Measurements from ENCODE around the gene LHX1.

Gene LHX1

DNA sequence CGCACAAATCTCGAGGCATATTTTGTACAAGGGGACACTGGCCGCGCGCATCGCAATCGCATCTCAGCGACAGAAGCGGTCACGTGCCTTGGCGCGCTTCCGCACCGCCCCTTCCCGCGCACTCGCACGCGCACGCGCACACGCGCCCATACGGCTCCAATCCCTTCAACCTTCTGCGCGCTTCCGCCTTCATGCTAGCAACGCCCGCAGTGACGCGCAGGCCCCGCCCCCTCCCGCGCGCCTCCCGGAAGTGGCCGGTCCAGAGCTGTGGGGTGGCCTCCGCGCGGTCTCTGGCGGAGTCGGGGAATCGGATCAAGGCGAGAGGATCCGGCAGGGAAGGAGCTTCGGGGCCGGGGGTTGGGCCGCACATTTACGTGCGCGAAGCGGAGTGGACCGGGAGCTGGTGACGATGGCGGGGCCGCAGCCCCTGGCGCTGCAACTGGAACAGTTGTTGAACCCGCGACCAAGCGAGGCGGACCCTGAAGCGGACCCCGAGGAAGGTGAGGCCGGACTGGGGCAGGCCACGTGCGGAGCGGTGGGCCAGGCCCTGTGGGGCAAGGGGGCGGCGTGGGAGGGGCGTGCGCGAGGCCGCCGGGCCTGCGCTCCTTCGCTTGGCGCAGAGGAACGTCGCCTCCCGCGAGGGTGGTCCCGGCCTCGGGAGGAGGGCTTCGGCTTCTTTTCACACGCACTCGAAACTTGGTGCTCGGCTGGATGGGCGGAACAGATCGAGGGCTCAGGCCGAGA, 11.6 kb downstream of the LHX1 start, which contains the start of gene AATF (continued):
- TF ChIP-seq ZNF394 (tag by site-specific recombination; IDR thresholded peaks at IDR 0.05; ENCODE audit: borderline replicate concordance) (no peak; the same call in 1 of the 2 replicates), ZNF510 (tag by site-specific recombination; IDR thresholded peaks at IDR 0.05; ENCODE audit: insufficient replicate concordance) (no peak), ZNF335 (tag by site-specific recombination; conservative IDR thresholded peaks at IDR 0.05) (peak; percentile 94), ZBTB7A (tag by site-specific recombination; IDR thresholded peaks at IDR 0.05; ENCODE audit: low read depth) (peak; percentile 49), ZNF138 (tag by site-specific recombination; IDR thresholded peaks at IDR 0.05; ENCODE audit: borderline replicate concordance) (no peak), ZNF555 (tag by site-specific recombination; conservative IDR thresholded peaks at IDR 0.05) (no peak), ZBTB17 (tag by site-specific recombination; IDR thresholded peaks at IDR 0.05) (peak; percentile 72), ZNF23 (tag by site-specific recombination; IDR thresholded peaks at IDR 0.05; ENCODE audit: borderline replicate concordance) (no peak), ZNF324 (tag by site-specific recombination; IDR thresholded peaks at IDR 0.05) (no peak; the same call in none of the 2 replicates), ZNF19 (tag by site-specific recombination; IDR thresholded peaks at IDR 0.05; ENCODE audit: low read depth) (no peak), GLI4 (tag by site-specific recombination; IDR thresholded peaks at IDR 0.05) (peak; percentile 80; the same call in 1 of the 2 replicates), KLF1 (tag by site-specific recombination; IDR thresholded peaks at IDR 0.05) (peak; percentile 59), ZNF10 (tag by site-specific recombination; IDR thresholded peaks at IDR 0.05) (no peak), ZNF792 (tag by site-specific recombination; IDR thresholded peaks at IDR 0.05) (no peak), ZNF768 (tag by site-specific recombination; IDR thresholded peaks at IDR 0.05) (no peak; the same call in 1 of the 2 replicates), ZNF404 (tag by site-specific recombination; IDR thresholded peaks at IDR 0.05) (no peak), ZNF521 (tag by site-specific recombination; IDR thresholded peaks at IDR 0.05) (no peak), ZNF558 (tag by site-specific recombination; IDR thresholded peaks at IDR 0.05) (no peak), ZNF354C (tag by site-specific recombination; IDR thresholded peaks at IDR 0.05; ENCODE audit: borderline replicate concordance, low read depth) (no peak), ZFP3 (tag by site-specific recombination; IDR thresholded peaks at IDR 0.05; ENCODE audit: low read depth) (no peak), ZNF426 (tag by site-specific recombination; IDR thresholded peaks at IDR 0.05) (no peak), ZNF37A (tag by site-specific recombination; IDR thresholded peaks at IDR 0.05) (no peak)
- TF ChIP-seq, protein P1, sequence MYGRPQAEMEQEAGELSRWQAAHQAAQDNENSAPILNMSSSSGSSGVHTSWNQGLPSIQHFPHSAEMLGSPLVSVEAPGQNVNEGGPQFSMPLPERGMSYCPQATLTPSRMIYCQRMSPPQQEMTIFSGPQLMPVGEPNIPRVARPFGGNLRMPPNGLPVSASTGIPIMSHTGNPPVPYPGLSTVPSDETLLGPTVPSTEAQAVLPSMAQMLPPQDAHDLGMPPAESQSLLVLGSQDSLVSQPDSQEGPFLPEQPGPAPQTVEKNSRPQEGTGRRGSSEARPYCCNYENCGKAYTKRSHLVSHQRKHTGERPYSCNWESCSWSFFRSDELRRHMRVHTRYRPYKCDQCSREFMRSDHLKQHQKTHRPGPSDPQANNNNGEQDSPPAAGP (tag by site-specific recombination; IDR thresholded peaks at IDR 0.05): peak; percentile 52
- TF ChIP-seq, protein P2, sequence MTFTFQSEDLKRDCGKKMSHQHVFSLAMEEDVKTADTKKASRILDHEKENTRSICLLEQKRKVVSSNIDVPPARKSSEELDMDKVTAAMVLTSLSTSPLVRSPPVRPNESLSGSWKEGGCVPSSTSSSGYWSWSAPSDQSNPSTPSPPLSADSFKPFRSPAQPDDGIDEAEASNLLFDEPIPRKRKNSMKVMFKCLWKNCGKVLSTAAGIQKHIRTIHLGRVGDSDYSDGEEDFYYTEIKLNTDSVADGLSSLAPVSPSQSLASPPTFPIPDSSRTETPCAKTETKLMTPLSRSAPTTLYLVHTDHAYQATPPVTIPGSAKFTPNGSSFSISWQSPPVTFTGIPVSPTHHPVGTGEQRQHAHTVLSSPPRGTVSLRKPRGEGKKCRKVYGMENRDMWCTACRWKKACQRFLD (tag by site-specific recombination; IDR thresholded peaks at IDR 0.05): no peak
- TF ChIP-seq, protein P3, sequence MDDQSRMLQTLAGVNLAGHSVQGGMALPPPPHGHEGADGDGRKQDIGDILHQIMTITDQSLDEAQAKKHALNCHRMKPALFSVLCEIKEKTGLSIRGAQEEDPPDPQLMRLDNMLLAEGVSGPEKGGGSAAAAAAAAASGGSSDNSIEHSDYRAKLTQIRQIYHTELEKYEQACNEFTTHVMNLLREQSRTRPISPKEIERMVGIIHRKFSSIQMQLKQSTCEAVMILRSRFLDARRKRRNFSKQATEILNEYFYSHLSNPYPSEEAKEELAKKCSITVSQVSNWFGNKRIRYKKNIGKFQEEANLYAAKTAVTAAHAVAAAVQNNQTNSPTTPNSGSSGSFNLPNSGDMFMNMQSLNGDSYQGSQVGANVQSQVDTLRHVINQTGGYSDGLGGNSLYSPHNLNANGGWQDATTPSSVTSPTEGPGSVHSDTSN (CRISPR knock-in tag; IDR thresholded peaks at IDR 0.05): 0 out of 2 replicates have a peak, but pooled peaks have one; percentile 61
- TF ChIP-seq, protein P4, sequence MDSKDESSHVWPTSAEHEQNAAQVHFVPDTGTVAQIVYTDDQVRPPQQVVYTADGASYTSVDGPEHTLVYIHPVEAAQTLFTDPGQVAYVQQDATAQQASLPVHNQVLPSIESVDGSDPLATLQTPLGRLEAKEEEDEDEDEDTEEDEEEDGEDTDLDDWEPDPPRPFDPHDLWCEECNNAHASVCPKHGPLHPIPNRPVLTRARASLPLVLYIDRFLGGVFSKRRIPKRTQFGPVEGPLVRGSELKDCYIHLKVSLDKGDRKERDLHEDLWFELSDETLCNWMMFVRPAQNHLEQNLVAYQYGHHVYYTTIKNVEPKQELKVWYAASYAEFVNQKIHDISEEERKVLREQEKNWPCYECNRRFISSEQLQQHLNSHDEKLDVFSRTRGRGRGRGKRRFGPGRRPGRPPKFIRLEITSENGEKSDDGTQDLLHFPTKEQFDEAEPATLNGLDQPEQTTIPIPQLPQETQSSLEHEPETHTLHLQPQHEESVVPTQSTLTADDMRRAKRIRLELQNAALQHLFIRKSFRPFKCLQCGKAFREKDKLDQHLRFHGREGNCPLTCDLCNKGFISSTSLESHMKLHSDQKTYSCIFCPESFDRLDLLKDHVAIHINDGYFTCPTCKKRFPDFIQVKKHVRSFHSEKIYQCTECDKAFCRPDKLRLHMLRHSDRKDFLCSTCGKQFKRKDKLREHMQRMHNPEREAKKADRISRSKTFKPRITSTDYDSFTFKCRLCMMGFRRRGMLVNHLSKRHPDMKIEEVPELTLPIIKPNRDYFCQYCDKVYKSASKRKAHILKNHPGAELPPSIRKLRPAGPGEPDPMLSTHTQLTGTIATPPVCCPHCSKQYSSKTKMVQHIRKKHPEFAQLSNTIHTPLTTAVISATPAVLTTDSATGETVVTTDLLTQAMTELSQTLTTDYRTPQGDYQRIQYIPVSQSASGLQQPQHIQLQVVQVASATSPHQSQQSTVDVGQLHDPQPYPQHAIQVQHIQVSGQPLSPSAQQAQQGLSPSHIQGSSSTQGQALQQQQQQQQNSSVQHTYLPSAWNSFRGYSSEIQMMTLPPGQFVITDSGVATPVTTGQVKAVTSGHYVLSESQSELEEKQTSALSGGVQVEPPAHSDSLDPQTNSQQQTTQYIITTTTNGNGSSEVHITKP (tag by site-specific recombination; IDR thresholded peaks at IDR 0.05): peak; percentile 66; the same call in 1 of the 2 replicates
- TF ChIP-seq, protein P5, sequence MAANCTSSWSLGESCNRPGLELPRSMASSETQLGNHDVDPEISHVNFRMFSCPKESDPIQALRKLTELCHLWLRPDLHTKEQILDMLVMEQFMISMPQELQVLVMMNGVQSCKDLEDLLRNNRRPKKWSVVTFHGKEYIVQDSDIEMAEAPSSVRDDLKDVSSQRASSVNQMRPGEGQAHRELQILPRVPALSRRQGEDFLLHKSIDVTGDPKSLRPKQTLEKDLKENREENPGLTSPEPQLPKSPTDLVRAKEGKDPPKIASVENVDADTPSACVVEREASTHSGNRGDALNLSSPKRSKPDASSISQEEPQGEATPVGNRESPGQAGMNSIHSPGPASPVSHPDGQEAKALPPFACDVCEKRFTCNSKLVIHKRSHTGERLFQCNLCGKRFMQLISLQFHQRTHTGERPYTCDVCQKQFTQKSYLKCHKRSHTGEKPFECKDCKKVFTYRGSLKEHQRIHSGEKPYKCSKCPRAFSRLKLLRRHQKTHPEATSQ (tag by site-specific recombination; IDR thresholded peaks at IDR 0.05): peak; percentile 88
- TF ChIP-seq, protein P6, sequence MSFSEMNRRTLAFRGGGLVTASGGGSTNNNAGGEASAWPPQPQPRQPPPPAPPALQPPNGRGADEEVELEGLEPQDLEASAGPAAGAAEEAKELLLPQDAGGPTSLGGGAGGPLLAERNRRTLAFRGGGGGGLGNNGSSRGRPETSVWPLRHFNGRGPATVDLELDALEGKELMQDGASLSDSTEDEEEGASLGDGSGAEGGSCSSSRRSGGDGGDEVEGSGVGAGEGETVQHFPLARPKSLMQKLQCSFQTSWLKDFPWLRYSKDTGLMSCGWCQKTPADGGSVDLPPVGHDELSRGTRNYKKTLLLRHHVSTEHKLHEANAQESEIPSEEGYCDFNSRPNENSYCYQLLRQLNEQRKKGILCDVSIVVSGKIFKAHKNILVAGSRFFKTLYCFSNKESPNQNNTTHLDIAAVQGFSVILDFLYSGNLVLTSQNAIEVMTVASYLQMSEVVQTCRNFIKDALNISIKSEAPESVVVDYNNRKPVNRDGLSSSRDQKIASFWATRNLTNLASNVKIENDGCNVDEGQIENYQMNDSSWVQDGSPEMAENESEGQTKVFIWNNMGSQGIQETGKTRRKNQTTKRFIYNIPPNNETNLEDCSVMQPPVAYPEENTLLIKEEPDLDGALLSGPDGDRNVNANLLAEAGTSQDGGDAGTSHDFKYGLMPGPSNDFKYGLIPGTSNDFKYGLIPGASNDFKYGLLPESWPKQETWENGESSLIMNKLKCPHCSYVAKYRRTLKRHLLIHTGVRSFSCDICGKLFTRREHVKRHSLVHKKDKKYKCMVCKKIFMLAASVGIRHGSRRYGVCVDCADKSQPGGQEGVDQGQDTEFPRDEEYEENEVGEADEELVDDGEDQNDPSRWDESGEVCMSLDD (tag by site-specific recombination; IDR thresholded peaks at IDR 0.05): no peak

All from HEK293 (cell line).